Natural killer cell (primary cell): Measurements from ENCODE around the gene RNF31. TPM values are rescaled to one million over a fixed set of nuclear protein-coding genes. Genes with fewer than 3 reads are reported as not detected.

Experiments used
- ATAC-seq, 3 donors: fragments of 150-1000 bp in 2 of 3; fragments of 200-7000 bp in 1 of 3; cut with Tn5 transposase; 1 replicate in 1 of 3; 2 replicates in 2 of 3; pipeline ENCODE4 v1.10.0; 2021; ENCODE audit warnings: mild to moderate bottlenecking in 2 of 3, moderate library complexity in 2 of 3
- DNase-seq, 2 donors: peaks; one replicate each; pipeline versions ENCODE4 v3.0.0 to v3.0.0-alpha.2; 2013 to 2021; ENCODE audit warnings: mixed read lengths in 1 of 2
- H3K27ac ChIP-seq: one replicate; pipeline ENCODE4 v1.5.1; 2013; ENCODE audit warnings: mild to moderate bottlenecking, low read length
- H3K27me3 ChIP-seq: one replicate; pipeline ENCODE4 v1.6.1; 2013; ENCODE audit warnings: low read length; ENCODE audit not compliant: control insufficient read depth, insufficient read depth
- H3K36me3 ChIP-seq: one replicate; pipeline ENCODE4 v1.6.1; 2013; ENCODE audit warnings: low read length; ENCODE audit not compliant: control insufficient read depth, insufficient read depth
- H3K4me1 ChIP-seq: one replicate; pipeline ENCODE4 v1.6.1; 2013; ENCODE audit warnings: low read length; ENCODE audit not compliant: control insufficient read depth, insufficient read depth
- H3K4me3 ChIP-seq: one replicate; pipeline ENCODE4 v1.5.1; 2013; ENCODE audit warnings: low read length
- H3K9me3 ChIP-seq: one replicate; pipeline ENCODE4 v1.6.1; 2013; ENCODE audit warnings: low read length; ENCODE audit not compliant: control insufficient read depth, insufficient read depth
- H3K27ac Mint-ChIP-seq, 2 donors: one replicate each; pipeline ENCODE4 v1.8.0; 2022; ENCODE audit warnings: mild to moderate bottlenecking in 2 of 2, mixed read lengths in 2 of 2, moderate library complexity in 1 of 2
- H3K27me3 Mint-ChIP-seq, 2 donors: one replicate each; pipeline ENCODE4 v1.8.0; 2022; ENCODE audit warnings: low read depth in 2 of 2, mixed read lengths in 2 of 2
- H3K36me3 Mint-ChIP-seq: one replicate; pipeline ENCODE4 v1.8.0; 2022; ENCODE audit warnings: mixed read lengths
- H3K4me1 Mint-ChIP-seq, 2 donors: one replicate each; pipeline ENCODE4 v1.8.0; 2022; ENCODE audit warnings: mixed read lengths in 2 of 2
- H3K4me3 Mint-ChIP-seq: one replicate; pipeline ENCODE4 v1.8.0; 2022; ENCODE audit warnings: mild to moderate bottlenecking, moderate library complexity, mixed read lengths
- H3K9me3 Mint-ChIP-seq, 2 donors: one replicate each; pipeline ENCODE4 v1.8.0; 2022; ENCODE audit warnings: mixed read lengths in 2 of 2
- CTCF ChIP-seq: fragments of 200-600 bp; IDR thresholded peaks from one replicate; pipeline ENCODE4 v1.8.0; 2022; ENCODE audit warnings: antibody characterized with exemption
- WGBS: methylation state at CpG from one replicate; pipeline ENCODE4 v1.1.7; 2013; ENCODE audit warnings: missing lambda C conversion rate; ENCODE audit not compliant: insufficient coverage; 5-methylcytosine and 5-hydroxymethylcytosine counted together
- intact Hi-C: fragments of 100-400 bp; cut with micrococcal nuclease; formaldehyde crosslinking; loops from one replicate; pipeline ENCODE4 v1.14.2; 2022
- total RNA-seq, 4 donors: library from RNA; stranded (reverse); fragments of 120-200 nt in 1 of 4; gene quantifications; one replicate each; pipeline versions ENCODE4 v1.2.3 to v1.2.4, GENCODE V29; 2013 to 2022

Gene RNF31
- total RNA-seq, 3 donors from 2014 or later (not counting 1 experiment from before 2014, with no cell fraction given): 96.9 to 134 (median 125) TPM

- WGBS: 96% methylated on average over 19 of the region's 19 CpGs
- TF ChIP-seq CTCF: no peak
- no peak for DNase-seq
Observed at GRCh38 chr14:24184104-24184970, 37.0 kb downstream of the RNF31 start.

GRCh38 chr14:24185026-24185425, 37.7 kb downstream of the RNF31 start:
- Mint-ChIP-seq H3K4me1 (peaks cover 20 to 26% of the 10 kb centered on the region in 2 donors), H3K27me3 (no peaks in the 10 kb centered on the region), H3K4me3 (no peak overlapping the region), H3K36me3 (peaks cover 6% of the 10 kb centered on the region), H3K9me3 (no peaks in the 10 kb centered on the region), H3K27ac (no peak overlapping the region)
- no peak for DNase-seq
- intact Hi-C loops: no loop called here
- H3K36me3 ChIP-seq: peaks cover 43% of the 10 kb centered on the region
- no peak for TF ChIP-seq CTCF
- H3K4me3 ChIP-seq: no peak overlapping the region
- H3K27me3 ChIP-seq: no peaks in the 10 kb centered on the region
- peaks cover 23% of the 10 kb centered on the region for H3K4me1 ChIP-seq
- 97% methylated on average over 7 of the region's 7 CpGs for WGBS
- no peak overlapping the region for H3K27ac ChIP-seq
- no peaks in the 10 kb centered on the region for H3K9me3 ChIP-seq
- ATAC-seq: no peak

More at GRCh38 chr14:24184104-24184970, 37.0 kb downstream of the RNF31 start:
- peaks cover 49% of the 10 kb centered on the region for H3K36me3 ChIP-seq
- peaks cover 6% of the 10 kb centered on the region for H3K36me3 Mint-ChIP-seq
- no peaks in the 10 kb centered on the region for H3K27me3 Mint-ChIP-seq
- no peak for ATAC-seq
- intact Hi-C loops: no loop called here
- no peak overlapping the region for H3K27ac Mint-ChIP-seq
- H3K4me1 ChIP-seq: peaks cover 23% of the 10 kb centered on the region
- no peak overlapping the region for H3K27ac ChIP-seq
- no peak overlapping the region for H3K4me3 Mint-ChIP-seq
- H3K27me3 ChIP-seq: no peaks in the 10 kb centered on the region
- H3K4me1 Mint-ChIP-seq: peaks cover 19 to 25% of the 10 kb centered on the region in 2 donors
- no peak overlapping the region for H3K4me3 ChIP-seq
- no peaks in the 10 kb centered on the region for H3K9me3 Mint-ChIP-seq
- H3K9me3 ChIP-seq: no peaks in the 10 kb centered on the region

GRCh38 chr14:24185741-24186140, 38.4 kb downstream of the RNF31 start:
- Histone ChIP-seq H3K9me3 (no peaks in the 10 kb centered on the region), H3K4me1 (peaks cover 23% of the 10 kb centered on the region), H3K27me3 (no peaks in the 10 kb centered on the region), H3K27ac (no peak overlapping the region), H3K4me3 (no peak overlapping the region), H3K36me3 (peaks cover 39% of the 10 kb centered on the region)
- 94% methylated on average over 11 of the region's 11 CpGs for WGBS
- Mint-ChIP-seq H3K4me3 (no peak overlapping the region), H3K27ac (no peak overlapping the region), H3K36me3 (peaks cover 5% of the 10 kb centered on the region), H3K4me1 (peaks cover 20 to 26% of the 10 kb centered on the region in 2 donors), H3K9me3 (no peaks in the 10 kb centered on the region), H3K27me3 (no peaks in the 10 kb centered on the region)
- DNase-seq (no peak), ATAC-seq (no peak)
- no peak for TF ChIP-seq CTCF
- intact Hi-C loops: no loop called here
